VCaP (cell line): Measurements from ENCODE around the gene ETV7.

Experiments
- H3K27ac ChIP-seq: fragments of 450-650 bp; 2 replicates; pipeline ENCODE4 v1.5.1; 2017
- TF ChIP-seq, protein P1 (sequence below): fragments of 450-650 bp; conservative IDR thresholded peaks from 2 replicates; pipeline ENCODE4 v1.5.1; 2017; ENCODE audit warnings: mild to moderate bottlenecking, moderate library complexity

Gene ETV7

DNA sequence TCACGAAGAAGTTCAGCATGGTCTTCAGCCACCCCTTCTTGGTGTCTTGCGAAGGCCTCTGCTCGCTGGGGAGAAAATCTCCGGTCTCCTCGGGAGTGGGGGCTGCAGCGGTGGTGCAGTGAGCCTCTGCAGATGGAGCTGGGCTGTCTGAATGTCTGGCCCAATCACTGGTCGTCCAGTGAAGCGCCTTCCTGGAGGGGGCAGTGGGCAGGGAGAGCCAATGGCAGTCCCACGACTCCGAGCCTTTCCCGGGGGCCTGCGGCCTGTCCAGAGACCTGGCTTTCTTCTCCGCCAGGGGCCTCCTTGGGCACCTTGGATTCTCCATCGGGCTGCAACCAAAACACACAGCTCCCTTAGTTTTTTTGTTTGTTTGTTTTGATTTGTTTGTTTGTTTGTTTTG is 57.1 kb downstream of the ETV7 start:
- H3K27ac ChIP-seq = no peak overlapping the region
- TF ChIP-seq, protein P1, sequence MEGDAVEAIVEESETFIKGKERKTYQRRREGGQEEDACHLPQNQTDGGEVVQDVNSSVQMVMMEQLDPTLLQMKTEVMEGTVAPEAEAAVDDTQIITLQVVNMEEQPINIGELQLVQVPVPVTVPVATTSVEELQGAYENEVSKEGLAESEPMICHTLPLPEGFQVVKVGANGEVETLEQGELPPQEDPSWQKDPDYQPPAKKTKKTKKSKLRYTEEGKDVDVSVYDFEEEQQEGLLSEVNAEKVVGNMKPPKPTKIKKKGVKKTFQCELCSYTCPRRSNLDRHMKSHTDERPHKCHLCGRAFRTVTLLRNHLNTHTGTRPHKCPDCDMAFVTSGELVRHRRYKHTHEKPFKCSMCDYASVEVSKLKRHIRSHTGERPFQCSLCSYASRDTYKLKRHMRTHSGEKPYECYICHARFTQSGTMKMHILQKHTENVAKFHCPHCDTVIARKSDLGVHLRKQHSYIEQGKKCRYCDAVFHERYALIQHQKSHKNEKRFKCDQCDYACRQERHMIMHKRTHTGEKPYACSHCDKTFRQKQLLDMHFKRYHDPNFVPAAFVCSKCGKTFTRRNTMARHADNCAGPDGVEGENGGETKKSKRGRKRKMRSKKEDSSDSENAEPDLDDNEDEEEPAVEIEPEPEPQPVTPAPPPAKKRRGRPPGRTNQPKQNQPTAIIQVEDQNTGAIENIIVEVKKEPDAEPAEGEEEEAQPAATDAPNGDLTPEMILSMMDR = no peak

DNA sequence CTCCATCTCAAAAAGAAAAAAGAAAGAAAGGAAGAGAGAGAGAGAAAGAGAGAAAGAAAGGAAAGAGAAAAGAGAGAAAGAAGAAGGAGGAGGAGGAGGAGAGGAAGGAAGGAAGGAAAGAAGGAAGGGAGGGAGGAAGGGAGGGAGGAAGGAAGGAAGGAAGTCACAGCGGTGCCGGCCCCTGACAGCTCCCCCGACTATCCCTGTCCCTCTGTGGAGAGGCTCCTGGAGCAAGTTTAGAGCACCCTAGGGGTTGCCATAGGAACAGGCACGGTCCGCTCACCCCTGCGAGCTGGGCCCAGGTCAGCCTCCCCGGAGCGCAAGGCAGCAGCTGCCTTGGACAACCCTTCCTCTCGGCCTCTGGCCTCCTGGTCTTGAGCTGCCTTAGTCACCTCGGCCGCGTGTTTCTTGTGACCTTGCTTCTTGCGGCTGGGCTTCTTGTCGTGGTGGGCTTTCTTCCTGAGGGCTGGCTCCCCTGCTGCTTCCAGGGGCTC is 57.6 kb downstream of the ETV7 start:
- no peak overlapping the region for H3K27ac ChIP-seq
- TF ChIP-seq, protein P1 = no peak

DNA sequence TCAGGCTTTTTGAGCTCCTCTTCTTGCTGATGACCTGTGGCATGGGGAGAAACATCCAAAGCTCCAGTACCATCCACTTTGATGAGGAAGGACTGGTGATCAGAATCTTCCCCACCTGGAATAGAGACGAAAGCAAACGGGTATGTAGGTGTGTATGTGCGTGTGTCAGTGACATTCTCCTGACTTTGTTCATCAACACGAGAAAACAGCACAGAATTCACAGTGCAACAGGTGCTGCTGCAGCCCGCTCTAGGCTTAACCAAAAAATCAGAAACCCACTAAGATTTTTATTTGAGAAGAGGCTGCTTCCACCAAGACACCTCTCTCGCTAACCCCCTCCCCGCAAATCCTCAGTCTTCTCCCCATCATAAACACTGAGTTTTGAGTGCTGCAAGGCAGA is 58.9 kb downstream of the ETV7 start:
- no peak overlapping the region for H3K27ac ChIP-seq
- TF ChIP-seq, protein P1 = no peak

DNA sequence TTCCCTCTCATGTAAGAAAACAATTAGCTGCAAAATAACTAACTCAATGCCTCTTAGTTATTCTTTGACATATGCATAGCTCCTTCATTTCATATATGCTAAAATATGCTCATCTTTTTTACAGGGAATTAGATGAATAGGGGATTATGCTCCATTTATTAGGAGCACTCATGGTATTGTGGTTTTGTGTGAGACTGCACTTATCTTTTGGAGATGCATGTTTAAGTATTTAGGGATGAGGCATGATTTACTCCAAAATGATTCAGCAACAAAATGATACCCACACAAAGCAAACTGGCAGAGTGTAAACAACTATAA is 59.6 kb downstream of the ETV7 start:
- no peak overlapping the region for H3K27ac ChIP-seq
- TF ChIP-seq, protein P1 = no peak

DNA sequence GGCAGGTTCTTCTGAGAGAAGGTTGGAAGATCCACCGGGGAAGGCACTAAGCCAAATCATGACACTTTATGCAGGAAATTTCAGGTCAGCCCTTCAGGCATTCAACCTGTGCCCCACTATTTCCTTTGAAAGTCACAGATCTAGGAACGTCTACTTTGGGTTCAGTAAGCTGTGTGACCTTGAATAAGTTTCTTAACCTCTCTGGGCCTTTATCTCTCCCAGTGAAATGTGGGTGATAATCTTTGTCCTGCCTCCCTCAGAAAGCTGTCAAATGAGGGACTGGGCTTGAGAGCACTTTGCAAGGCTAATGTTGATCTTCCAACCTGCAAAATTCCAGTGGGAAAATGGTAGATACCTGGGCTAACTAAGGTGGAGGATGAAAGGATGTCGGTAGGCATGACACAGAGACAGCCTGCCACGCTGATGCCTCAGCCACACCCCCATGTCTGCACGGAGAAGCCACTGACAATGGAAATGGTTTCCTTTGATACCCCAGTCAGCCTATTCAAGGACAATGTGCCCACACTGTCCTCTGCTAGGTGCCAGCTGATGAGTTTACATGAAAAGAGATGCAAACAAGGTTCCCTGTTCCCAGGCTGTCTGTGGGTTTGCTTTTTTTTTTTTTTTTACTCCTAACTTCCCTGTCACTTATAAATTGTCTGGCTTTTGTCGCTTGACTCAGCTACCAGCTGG is 60.1 kb downstream of the ETV7 start:
- TF ChIP-seq, protein P1 = no peak
- H3K27ac ChIP-seq = no peak overlapping the region

DNA sequence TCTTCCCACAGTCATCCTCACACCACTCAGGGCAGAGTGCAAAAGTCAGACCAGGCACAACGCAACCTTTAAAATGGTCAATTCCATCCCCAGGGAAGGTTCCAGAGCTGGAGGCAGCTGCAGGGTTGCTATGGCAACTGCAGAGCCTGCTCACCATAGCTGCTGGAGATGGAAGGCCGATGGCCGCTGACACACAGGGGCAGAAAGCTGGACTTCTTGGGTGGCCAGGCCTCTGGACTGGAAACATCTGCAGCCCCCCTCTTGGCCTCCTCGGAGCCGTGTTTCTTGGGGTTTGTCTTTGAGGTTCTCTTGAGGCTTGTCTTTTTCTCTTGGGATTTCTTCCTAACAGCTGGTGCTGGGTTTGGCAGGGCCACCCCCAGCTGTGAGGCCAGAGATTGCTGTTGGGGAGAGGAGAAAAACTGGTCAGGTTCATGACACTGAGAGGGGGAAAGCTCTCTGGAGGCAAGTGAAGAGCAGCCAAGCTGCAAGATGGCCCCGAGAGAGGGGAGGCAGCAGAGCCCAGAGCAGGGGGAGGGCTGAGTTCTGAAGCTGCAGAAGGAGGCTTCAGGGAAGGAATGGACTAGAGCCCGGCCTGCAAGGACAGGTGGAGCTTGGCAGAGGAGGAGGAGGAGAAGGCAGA is 61.0 kb downstream of the ETV7 start:
- no peak overlapping the region for H3K27ac ChIP-seq
- TF ChIP-seq, protein P1 = no peak

DNA sequence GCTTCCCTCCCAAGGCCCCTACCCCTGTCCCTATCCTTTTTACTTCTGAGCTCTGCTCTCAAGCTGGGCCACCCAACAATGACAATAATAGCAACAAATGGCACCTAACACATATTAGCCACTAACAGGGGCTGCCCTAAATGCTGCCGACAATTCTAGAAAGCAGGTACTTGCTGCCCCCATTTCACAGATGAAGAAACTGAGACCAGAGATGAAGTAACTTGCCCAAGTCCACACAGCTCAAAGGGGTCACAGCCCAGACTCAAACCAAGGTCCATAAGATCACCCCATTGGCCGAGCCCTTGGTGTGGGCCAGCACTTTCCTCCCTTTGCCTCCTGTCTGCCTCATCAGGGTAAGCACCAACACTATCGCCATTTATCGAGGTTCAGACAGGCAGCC is 62.8 kb downstream of the ETV7 start:
- TF ChIP-seq, protein P1 = no peak

More for the DNA sequence above, 62.8 kb downstream of the ETV7 start:
- H3K27ac ChIP-seq = no peak overlapping the region
